GM19372 (cell line): ENCODE results near the gene PRICKLE3.

Experiments used
- ATAC-seq: cut with Tn5 transposase; IDR thresholded peaks from one replicate; pipeline ENCODE4 v1.9.1; 2021; ENCODE audit warnings: mild to moderate bottlenecking, low read depth, moderate library complexity; ENCODE audit not compliant: unreplicated experiment

The PRICKLE3 gene

GRCh38 chrX:49186125-49187027 is at the start of gene PRICKLE3:
TSS of gene PRICKLE3 (minus strand) at chrX:49186373. CDS start at chrX:49186297, 76 bp downstream.
- ATAC-seq: no peak

GRCh38 chrX:49233887-49234555 is 47.8 kb upstream of the PRICKLE3 start:
- no peak for ATAC-seq

- no peak for ATAC-seq
Measured at GRCh38 chrX:49233176-49233575, 47.0 kb upstream of the PRICKLE3 start, which contains the start of gene CACNA1F. TSS of gene CACNA1F (minus strand) at chrX:49233340. CDS start at chrX:49233309, 31 bp downstream.

- ATAC-seq: no peak
Measured at GRCh38 chrX:49232525-49232924, 46.4 kb upstream of the PRICKLE3 start.

- ATAC-seq: no peak
Measured at GRCh38 chrX:49231333-49232000, 45.3 kb upstream of the PRICKLE3 start.

GRCh38 chrX:49230500-49231232 is 44.5 kb upstream of the PRICKLE3 start:
- ATAC-seq: no peak

GRCh38 chrX:49228185-49228584 is 42.0 kb upstream of the PRICKLE3 start:
- ATAC-seq: no peak

- no peak for ATAC-seq
Measured at GRCh38 chrX:49227726-49228125, 41.6 kb upstream of the PRICKLE3 start.

GRCh38 chrX:49226946-49227345 is 40.8 kb upstream of the PRICKLE3 start:
- ATAC-seq: no peak

- no peak for ATAC-seq
Measured at GRCh38 chrX:49225858-49226257, 39.7 kb upstream of the PRICKLE3 start.

- ATAC-seq: no peak
Measured at GRCh38 chrX:49221868-49222267, 35.7 kb upstream of the PRICKLE3 start.

- no peak for ATAC-seq
Measured at GRCh38 chrX:49220100-49220499, 33.9 kb upstream of the PRICKLE3 start.

GRCh38 chrX:49214996-49215526 is 28.9 kb upstream of the PRICKLE3 start:
- no peak for ATAC-seq

GRCh38 chrX:49214416-49214815 is 28.2 kb upstream of the PRICKLE3 start:
- ATAC-seq: no peak

- ATAC-seq: no peak
Measured at GRCh38 chrX:49212861-49213260, 26.7 kb upstream of the PRICKLE3 start.

- no peak for ATAC-seq
Measured at GRCh38 chrX:49212209-49212608, 26.0 kb upstream of the PRICKLE3 start.

- no peak for ATAC-seq
Measured at GRCh38 chrX:49211074-49211473, 24.9 kb upstream of the PRICKLE3 start.

- ATAC-seq: no peak
Measured at GRCh38 chrX:49210406-49210805, 24.2 kb upstream of the PRICKLE3 start.

GRCh38 chrX:49209434-49210251 is 23.5 kb upstream of the PRICKLE3 start:
- no peak for ATAC-seq
